Thoracic aorta (tissue), 2 donors: ENCODE measurements around the gene VGF. TPM values are rescaled to one million over a fixed set of nuclear protein-coding genes. Genes with fewer than 3 reads are reported as not detected.
A peak's percentile ranks its signal among the peaks of the same experiment; 100 is the strongest.
"Not testable (repeated sequence)": the region's sequence is repeated elsewhere in the genome, so short reads cannot be mapped to it uniquely, and the experiment has no call there.

Experiments used
- ATAC-seq: fragments of 150-250 bp; one replicate; pipeline ENCODE4 v1.8.0; 2017; ENCODE audit warnings: low read depth; ENCODE audit not compliant: insufficient number of reproducible peaks, low FRiP score
- DNase-seq: peaks from one replicate; pipeline ENCODE4 v3.0.0-alpha.2; 2020; ENCODE audit warnings: low spot score
- H3K27ac ChIP-seq, 2 donors: fragments of 200-600 bp; sonication (generic); 1 replicate in 1 of 2; 2 replicates in 1 of 2; pipeline ENCODE4 v1.5.1; 2016; ENCODE audit warnings: mild to moderate bottlenecking in 2 of 2, moderate library complexity in 2 of 2
- H3K27me3 ChIP-seq: fragments of 200-600 bp; sonication (generic); replicated peaks from 2 replicates; pipeline ENCODE4 v1.6.0; 2016; ENCODE audit warnings: mild to moderate bottlenecking; ENCODE audit not compliant: insufficient read depth
- H3K36me3 ChIP-seq: fragments of 200-600 bp; sonication (generic); one replicate; pipeline ENCODE4 v1.5.1; 2016
- H3K4me1 ChIP-seq, 2 donors: fragments of 200-600 bp; sonication (generic); 1 replicate in 1 of 2; 2 replicates in 1 of 2; pipeline versions ENCODE4 v1.5.1 to v1.6.0; 2016; ENCODE audit warnings: low read depth in 2 of 2, mild to moderate bottlenecking in 1 of 2; ENCODE audit not compliant: control insufficient read depth in 1 of 2
- H3K4me3 ChIP-seq: fragments of 200-600 bp; sonication (generic); 2 replicates; pipeline ENCODE4 v1.5.1; 2016; ENCODE audit warnings: mild to moderate bottlenecking
- H3K9me3 ChIP-seq: fragments of 200-600 bp; sonication (generic); 2 replicates; pipeline ENCODE4 v1.5.1; 2016
- total RNA-seq, 2 donors: library from RNA; depleted of rRNA; stranded (reverse); fragments of >200 nt; gene quantifications; one replicate each; pipeline versions ENCODE4 v1.1.0 to v1.2.3, GENCODE V29; 2016
- TF ChIP-seq, protein P1 (sequence below): fragments of 200-600 bp; sonication (generic); IDR thresholded peaks from one replicate; pipeline ENCODE4 v1.5.1; 2019; ENCODE audit warnings: antibody characterized with exemption

Gene VGF
- total RNA-seq, 2 donors from 2014 or later = not detected

DNA sequence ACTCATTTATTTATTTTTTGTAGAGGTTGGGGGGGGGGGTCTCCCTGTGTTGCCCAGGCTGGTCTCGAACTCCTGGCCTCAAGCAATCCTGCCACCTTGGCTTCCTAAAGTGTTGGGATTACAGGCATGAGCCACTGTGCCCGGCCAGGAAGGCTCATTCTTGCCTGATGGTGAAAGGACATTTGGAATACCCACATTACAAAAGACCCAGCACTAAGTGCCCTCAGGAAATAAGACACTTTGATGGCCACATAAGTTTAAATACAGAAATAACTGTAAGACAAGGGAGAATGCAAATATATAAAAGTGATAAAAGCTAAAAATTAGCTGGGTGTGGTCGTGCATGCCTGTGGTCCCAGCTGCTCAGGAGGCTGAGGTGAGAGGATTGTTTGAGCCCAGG is 46.5 kb downstream of the VGF start:
- peak overlapping the region; percentile 88 to 93 for H3K27ac ChIP-seq

DNA sequence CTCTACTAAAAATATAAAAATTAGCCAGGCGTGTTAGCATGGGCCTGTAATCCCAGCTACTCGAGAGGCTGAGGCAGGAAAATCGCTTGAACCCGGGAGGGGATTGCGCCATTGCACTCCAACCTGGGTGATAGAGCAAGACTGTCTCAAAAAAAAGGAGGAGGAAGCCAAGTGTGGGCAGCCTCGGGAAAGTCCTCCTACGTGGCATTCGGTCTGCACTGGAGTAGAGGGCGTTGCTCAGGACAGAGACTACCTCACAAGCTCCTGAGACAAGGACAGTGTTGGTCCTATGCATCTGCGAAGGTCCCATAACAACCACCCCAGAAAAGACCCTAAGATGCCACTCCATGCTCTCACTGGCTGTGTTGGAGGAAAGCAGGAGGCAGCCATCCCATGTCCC is 48.5 kb downstream of the VGF start:
- TF ChIP-seq, protein P1, sequence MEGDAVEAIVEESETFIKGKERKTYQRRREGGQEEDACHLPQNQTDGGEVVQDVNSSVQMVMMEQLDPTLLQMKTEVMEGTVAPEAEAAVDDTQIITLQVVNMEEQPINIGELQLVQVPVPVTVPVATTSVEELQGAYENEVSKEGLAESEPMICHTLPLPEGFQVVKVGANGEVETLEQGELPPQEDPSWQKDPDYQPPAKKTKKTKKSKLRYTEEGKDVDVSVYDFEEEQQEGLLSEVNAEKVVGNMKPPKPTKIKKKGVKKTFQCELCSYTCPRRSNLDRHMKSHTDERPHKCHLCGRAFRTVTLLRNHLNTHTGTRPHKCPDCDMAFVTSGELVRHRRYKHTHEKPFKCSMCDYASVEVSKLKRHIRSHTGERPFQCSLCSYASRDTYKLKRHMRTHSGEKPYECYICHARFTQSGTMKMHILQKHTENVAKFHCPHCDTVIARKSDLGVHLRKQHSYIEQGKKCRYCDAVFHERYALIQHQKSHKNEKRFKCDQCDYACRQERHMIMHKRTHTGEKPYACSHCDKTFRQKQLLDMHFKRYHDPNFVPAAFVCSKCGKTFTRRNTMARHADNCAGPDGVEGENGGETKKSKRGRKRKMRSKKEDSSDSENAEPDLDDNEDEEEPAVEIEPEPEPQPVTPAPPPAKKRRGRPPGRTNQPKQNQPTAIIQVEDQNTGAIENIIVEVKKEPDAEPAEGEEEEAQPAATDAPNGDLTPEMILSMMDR = no peak
- Histone ChIP-seq H3K4me3 (no peak overlapping the region), H3K27ac (peak overlapping the region; percentile 88 to 93), H3K27me3 (no peaks in the 10 kb centered on the region), H3K9me3 (no peaks in the 10 kb centered on the region), H3K4me1 (peaks cover 37 to 62% of the 10 kb centered on the region in 2 donors), H3K36me3 (no peaks in the 10 kb centered on the region)
- DNase-seq (no peak), ATAC-seq (no peak)

More for the DNA sequence above, 46.5 kb downstream of the VGF start:
- Histone ChIP-seq H3K9me3 (no peaks in the 10 kb centered on the region), H3K36me3 (no peaks in the 10 kb centered on the region), H3K4me3 (no peak overlapping the region), H3K4me1 (peaks cover 37 to 65% of the 10 kb centered on the region in 2 donors), H3K27me3 (no peaks in the 10 kb centered on the region)
- DNase-seq (no peak), ATAC-seq (no peak)
- TF ChIP-seq, protein P1 = no peak

DNA sequence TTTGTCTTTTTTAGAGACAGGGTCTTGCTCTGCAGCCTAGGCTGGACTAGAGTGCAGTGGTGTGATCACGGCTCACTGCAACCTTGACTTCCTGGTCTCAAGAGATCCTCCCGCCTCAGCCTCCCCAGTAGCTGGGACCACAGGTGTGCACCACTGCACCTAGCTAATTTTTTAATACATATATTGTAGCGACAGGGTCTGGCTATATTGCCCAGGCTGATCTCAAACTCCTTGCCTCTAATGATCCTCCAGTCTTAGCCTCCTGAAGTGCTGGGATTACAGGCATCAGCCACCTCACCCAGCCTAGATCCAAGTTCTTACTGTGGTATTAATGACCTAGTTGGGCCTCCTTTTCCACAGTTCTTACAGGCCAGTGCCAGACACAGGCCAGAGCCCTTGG is 50.2 kb downstream of the VGF start:
- no peak for DNase-seq
- no peak for ATAC-seq
- Histone ChIP-seq H3K27me3 (no peaks in the 10 kb centered on the region), H3K9me3 (no peaks in the 10 kb centered on the region), H3K4me3 (no peak overlapping the region), H3K27ac (peak overlapping the region; percentile 53 to 72), H3K36me3 (no peaks in the 10 kb centered on the region), H3K4me1 (peaks cover 29 to 55% of the 10 kb centered on the region in 2 donors)
- TF ChIP-seq, protein P1 = no peak

DNA sequence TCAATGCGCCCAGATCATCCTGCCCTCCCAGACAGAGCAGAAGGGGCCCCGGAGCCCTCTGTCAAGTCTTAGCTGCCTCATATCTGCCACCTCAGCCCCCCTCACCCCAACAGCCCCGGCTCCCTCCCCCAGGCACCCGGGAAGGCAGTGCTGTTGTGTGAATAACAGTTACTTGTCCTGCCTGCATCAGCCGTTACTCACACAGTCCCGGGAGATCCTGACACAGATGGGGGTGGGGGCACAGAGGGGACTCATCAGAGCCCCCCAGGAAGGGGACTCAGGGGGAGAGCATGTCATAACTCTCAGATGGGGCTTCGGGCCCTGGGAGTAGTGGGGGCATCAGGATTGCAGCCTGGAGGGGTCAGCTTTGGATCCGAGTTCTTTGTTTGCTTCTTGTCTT is 50.9 kb downstream of the VGF start:
- ATAC-seq = no peak
- no peak for DNase-seq
- peaks cover 25 to 47% of the 10 kb centered on the region in 2 donors for H3K4me1 ChIP-seq

DNA sequence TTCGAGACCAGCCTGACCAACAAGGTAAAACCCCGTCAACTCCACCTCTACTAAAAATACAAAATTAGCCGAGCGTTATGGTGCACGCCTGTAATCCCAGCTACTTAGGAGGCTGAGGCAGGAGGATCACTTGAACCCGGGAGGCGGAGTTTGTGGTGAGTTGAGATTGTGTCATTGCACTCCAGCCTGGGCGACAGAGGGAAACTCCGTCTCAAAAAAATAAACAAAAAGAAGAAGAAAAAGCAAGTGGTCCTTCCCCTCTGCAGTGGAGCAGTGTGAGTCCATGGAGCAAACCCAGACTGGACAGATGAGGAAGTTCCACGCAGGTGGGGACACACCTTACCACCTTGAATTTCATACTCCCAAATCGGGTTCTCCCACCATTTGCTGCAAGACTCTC is 51.5 kb downstream of the VGF start:
- no peaks in the 10 kb centered on the region for H3K27me3 ChIP-seq
- ATAC-seq (no peak), DNase-seq (no peak)
- TF ChIP-seq, protein P1 = no peak
- H3K4me1 ChIP-seq = peaks cover 22 to 46% of the 10 kb centered on the region in 2 donors
- H3K4me3 ChIP-seq = no peak overlapping the region
- H3K9me3 ChIP-seq = no peaks in the 10 kb centered on the region
- H3K36me3 ChIP-seq = no peaks in the 10 kb centered on the region
- H3K27ac ChIP-seq = peak overlapping the region; percentile 42 to 72

More for the DNA sequence above, 50.9 kb downstream of the VGF start:
- no peaks in the 10 kb centered on the region for H3K27me3 ChIP-seq
- H3K9me3 ChIP-seq = no peaks in the 10 kb centered on the region
- no peaks in the 10 kb centered on the region for H3K36me3 ChIP-seq
- H3K4me3 ChIP-seq = no peak overlapping the region
- TF ChIP-seq, protein P1 = no peak
- H3K27ac ChIP-seq = peak overlapping the region; percentile 42 to 72

DNA sequence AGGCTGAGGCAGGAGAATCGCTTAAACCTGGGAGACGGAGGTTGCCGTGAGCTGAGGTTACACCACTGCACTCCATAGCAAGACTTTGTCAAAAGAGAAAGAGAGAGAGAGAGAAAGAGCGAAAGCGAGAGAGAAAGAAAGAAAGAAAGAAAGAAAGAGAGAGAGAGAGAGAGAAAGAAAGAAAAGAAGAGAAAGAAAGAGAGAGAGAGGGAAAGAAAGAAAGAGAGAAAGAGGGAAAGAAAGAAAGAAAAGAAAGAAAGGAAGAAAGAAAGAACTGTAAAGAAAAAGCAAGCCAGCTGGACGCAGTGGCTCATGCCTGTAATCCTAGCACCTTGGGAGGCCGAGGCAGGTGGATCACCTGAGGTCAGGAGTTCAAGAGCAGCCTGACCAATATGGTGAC is 52.2 kb downstream of the VGF start:
- ATAC-seq = not testable (repeated sequence)

More for the DNA sequence above, 52.2 kb downstream of the VGF start:
- H3K4me3 ChIP-seq, H3K27me3 ChIP-seq, DNase-seq, H3K36me3 ChIP-seq, H3K9me3 ChIP-seq: not testable (repeated sequence)
- peaks cover 15 to 45% of the 10 kb centered on the region in 2 donors for H3K4me1 ChIP-seq
- H3K27ac ChIP-seq = peak overlapping the region; percentile 72 to 80
